Stimulated activated CD8-positive, alpha-beta memory T cell treated with anti-CD3 and anti-CD28 coated beads, Interleukin-7, amount 100 ng/mL, for 4 hours (primary cell): ENCODE data around the gene ADAMTS14.
A peak's percentile ranks its signal among the peaks of the same experiment; 100 is the strongest.
"Not testable (repeated sequence)": the region's sequence is repeated elsewhere in the genome, so short reads cannot be mapped to it uniquely, and the experiment has no call there.

Source experiments
- DNase-seq, 2 donors: peaks; one replicate each; pipeline ENCODE4 v3.0.0-alpha.2; 2020; ENCODE audit warnings: low read depth in 2 of 2

ADAMTS14 gene

GRCh38 chr10:70672165-70673042 is at the start of gene ADAMTS14:
Gene ADAMTS14 (plus strand): TSS chr10:70672506. CDS start chr10:70672803, 297 bp downstream.
- DNase-seq = peak in 1 of 2 donors; percentile 35

GRCh38 chr10:70622541-70622940 is 49.8 kb upstream of the ADAMTS14 start:
- DNase-seq = no peak

- DNase-seq = no peak
Measured at GRCh38 chr10:70622981-70623844, 49.1 kb upstream of the ADAMTS14 start.

- DNase-seq = no peak
Measured at GRCh38 chr10:70626056-70626455, 46.2 kb upstream of the ADAMTS14 start.

GRCh38 chr10:70629338-70629737 is 43.0 kb upstream of the ADAMTS14 start:
- DNase-seq = no peak

- DNase-seq = not testable (repeated sequence)
Measured at GRCh38 chr10:70631735-70632134, 40.6 kb upstream of the ADAMTS14 start.

GRCh38 chr10:70634011-70634410 is 38.3 kb upstream of the ADAMTS14 start:
- no peak for DNase-seq

GRCh38 chr10:70634515-70634914 is 37.8 kb upstream of the ADAMTS14 start:
- DNase-seq = not testable (repeated sequence)

GRCh38 chr10:70639640-70640383 is 32.5 kb upstream of the ADAMTS14 start:
- not testable (repeated sequence) for DNase-seq

GRCh38 chr10:70643272-70643671 is 29.0 kb upstream of the ADAMTS14 start:
- not testable (repeated sequence) for DNase-seq

GRCh38 chr10:70644959-70645358 is 27.3 kb upstream of the ADAMTS14 start:
- not testable (repeated sequence) for DNase-seq

- DNase-seq = no peak
Measured at GRCh38 chr10:70647086-70647485, 25.2 kb upstream of the ADAMTS14 start.

GRCh38 chr10:70648427-70648826 is 23.9 kb upstream of the ADAMTS14 start:
- no peak for DNase-seq

- DNase-seq = no peak
Measured at GRCh38 chr10:70649526-70649925, 22.8 kb upstream of the ADAMTS14 start.

GRCh38 chr10:70650104-70650503 is 22.2 kb upstream of the ADAMTS14 start:
- no peak for DNase-seq

- DNase-seq = no peak
Measured at GRCh38 chr10:70650718-70651117, 21.6 kb upstream of the ADAMTS14 start.

- no peak for DNase-seq
Measured at GRCh38 chr10:70651661-70652060, 20.6 kb upstream of the ADAMTS14 start.

- no peak for DNase-seq
Measured at GRCh38 chr10:70652761-70653657, 19.3 kb upstream of the ADAMTS14 start.

- DNase-seq = no peak
Measured at GRCh38 chr10:70655316-70655715, 17.0 kb upstream of the ADAMTS14 start.

GRCh38 chr10:70656489-70656888 is 15.8 kb upstream of the ADAMTS14 start:
- DNase-seq = peak in 1 of 2 donors; percentile 3

- DNase-seq = no peak
Measured at GRCh38 chr10:70657041-70657440, 15.3 kb upstream of the ADAMTS14 start.
